Measurements from ENCODE around the gene CAMK1D.

CAMK1D gene

GRCh38 chr10:12405342-12406320 lies 56.3 kb downstream of the CAMK1D start:
- DNase-seq: no peak

GRCh38 chr10:12406764-12407400 lies 57.5 kb downstream of the CAMK1D start:
- no peak for DNase-seq

- no peak for DNase-seq
Observed at GRCh38 chr10:12408472-12408871, 59.1 kb downstream of the CAMK1D start.

DNA sequence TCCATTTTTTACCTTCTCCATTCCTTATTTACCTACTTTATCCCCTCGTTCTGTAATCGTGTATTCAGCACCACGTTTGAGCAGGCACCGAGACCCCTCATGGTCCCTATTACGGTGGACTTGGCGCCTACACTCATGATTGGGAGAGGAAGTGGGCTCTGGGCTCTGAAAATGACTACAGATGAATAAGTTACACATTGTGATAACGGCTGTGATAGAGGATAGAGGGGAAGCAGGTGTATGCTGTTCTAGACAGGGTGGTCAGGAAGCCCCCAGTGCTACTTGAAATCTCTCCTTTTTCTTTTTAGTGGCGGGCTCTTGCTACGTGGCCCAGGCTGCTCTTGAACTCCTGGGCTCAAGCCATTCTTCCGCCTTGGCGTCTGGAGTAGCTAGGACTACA lies 59.8 kb downstream of the CAMK1D start:
- no peak for DNase-seq

DNA sequence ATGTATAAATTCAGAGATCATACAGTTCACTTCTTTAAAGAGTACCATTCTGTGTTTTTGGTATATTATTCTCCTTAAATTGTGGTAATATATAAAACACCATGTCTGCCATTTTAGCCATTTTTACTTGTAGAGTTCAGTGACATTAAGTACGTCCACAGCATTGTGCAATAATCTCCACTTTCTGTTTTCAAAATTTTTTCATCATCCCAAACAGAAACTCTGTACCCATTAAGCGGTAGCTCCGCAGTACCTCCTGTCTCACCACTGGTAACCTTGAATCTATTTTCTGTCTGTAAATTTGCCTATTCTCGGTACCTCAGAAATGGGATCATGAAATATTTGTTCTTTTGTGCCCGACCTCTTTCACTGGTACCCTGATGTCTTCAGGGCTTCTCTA lies 60.3 kb downstream of the CAMK1D start:
- DNase-seq: no peak

- DNase-seq: no peak
Observed at GRCh38 chr10:12412666-12413368, 63.5 kb downstream of the CAMK1D start.

- DNase-seq: no peak
Observed at GRCh38 chr10:12413369-12413711, 64.0 kb downstream of the CAMK1D start.

GRCh38 chr10:12414278-12414989 lies 65.1 kb downstream of the CAMK1D start:
- DNase-seq: no peak

DNA sequence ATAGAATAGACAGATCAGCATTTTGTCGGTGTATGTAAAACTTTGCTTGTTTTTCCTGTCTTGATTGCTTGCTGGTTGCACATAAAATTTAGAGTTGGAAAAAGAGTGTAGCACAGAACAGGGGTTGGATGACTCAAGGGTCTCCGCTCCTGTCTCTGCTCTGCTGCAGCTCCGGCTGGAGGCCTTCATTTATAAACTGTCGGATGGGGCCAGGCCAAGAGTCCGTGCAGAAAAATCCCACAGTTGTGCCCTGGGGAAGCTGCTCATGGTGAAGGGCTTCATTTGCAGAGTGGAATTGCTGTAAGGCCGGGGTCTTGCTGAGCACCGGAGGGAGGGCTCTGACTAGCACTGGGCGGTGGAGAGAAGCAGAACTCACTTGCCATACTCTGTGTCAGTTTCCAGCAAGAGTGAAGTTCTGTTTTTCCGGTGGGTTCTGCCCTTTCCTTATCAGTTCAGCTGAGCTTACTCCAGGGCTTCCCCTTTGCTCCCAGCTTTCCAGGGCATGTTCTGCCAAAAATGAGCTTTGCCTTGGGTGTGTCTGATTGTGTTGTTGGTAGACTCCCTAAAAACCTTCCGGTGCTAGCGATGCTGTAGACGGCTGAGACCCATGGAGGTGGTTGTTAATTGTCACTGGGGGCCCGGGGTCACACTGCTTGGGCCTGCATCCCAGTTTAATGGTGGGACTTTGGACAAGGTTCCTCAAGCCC lies 67.2 kb downstream of the CAMK1D start:
- DNase-seq: no peak

DNA sequence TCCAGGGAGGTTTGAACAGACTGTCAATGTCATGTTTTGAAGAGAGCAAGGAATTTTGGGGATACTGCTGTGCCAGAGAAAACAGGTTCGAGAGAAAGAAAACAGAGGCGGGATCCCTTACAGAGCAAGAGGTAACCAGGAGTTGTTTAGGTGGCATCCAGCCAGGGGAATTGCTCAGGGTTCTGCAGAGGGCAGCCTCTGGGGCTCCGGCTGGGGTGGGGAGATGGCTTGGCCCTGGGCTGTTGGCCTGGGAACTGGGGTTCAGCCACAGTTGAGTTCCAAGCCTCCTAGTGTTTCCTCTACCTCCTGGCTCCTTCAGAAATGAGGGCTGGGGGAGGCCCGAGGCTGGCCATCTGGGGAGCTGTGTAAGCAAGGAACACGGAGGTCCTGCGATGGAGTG lies 68.0 kb downstream of the CAMK1D start:
- no peak for DNase-seq

DNA sequence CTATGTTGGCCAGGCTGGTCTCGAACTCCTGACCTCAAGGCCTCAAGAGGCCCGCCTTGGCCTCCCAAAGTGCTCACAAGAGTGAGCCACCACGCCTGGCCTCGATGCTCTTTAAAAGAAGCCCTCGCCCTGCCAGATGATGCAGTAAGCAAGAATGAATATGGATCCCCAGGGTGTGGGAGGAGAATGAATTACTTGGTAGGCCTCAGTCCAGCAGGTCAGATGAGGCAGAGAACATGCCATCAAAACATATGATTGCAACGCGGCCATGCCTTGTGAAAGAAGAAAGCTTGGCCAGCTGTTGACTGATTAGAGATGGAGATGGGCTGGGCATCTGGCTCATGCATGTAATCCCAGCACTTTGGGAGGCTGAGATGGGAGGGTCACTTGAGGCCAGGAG lies 68.7 kb downstream of the CAMK1D start:
- DNase-seq: no peak

GRCh38 chr10:12418725-12419261 lies 69.4 kb downstream of the CAMK1D start:
- no peak for DNase-seq

GRCh38 chr10:12419262-12419847 lies 70.0 kb downstream of the CAMK1D start:
- DNase-seq: peak; percentile 61

- DNase-seq: no peak
Observed at GRCh38 chr10:12420530-12421120, 71.3 kb downstream of the CAMK1D start.

- DNase-seq: no peak
Observed at GRCh38 chr10:12422189-12422588, 72.8 kb downstream of the CAMK1D start.

DNA sequence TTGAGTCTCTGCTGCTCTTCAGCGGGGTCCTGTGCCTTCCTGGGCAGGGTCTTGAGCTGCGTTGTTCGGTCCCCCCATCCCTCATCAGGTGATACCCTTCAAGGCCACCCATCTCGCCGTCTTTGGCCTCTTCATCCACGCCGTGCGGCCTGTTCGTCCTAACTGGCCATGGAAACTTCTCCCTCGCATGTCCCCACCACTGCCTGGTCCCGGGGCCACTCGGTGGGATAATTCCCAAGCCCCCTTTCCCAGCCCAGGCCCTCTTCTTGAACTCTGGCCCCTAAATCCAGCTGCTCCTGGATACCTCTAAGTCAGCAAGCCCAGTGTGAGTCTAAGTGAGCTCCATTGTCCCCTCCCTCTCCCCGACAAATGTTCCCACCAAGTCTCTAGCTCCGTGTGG lies 74.5 kb downstream of the CAMK1D start:
- no peak for DNase-seq

- DNase-seq: no peak
Observed at GRCh38 chr10:12427276-12427675, 77.9 kb downstream of the CAMK1D start.

DNA sequence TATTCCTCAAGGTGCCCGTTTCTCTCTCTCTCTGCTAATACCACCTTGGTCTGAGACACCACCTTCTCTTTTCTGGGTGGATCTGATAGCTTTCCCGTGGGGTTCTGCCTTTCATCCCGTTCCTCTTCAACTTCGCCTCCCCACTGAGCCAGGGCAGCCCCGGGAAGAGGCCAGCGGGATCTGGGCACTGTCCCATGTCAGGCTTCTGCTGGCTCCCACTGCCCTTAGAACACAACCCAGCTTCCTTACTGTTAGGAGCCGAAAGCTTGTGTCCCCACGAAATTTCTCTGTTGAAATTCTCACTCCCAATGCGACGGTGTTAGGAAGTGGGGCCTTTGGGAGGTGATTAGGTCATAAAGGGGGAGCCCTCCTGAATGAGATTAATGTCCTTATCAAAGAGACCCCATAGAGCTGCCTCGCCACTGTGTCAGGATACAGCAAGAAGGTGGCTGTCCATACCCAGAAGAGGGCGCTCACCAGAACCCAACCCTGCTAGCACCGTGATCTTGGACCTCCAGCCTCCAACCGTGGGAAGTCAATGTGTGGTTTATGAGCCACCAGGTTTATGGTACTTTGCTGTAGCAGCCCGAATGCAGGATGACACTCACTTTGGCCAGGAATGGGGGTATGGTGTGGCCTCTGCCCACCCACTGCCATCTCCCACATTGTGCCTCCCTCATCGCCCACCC lies 79.2 kb downstream of the CAMK1D start:
- no peak for DNase-seq

DNA sequence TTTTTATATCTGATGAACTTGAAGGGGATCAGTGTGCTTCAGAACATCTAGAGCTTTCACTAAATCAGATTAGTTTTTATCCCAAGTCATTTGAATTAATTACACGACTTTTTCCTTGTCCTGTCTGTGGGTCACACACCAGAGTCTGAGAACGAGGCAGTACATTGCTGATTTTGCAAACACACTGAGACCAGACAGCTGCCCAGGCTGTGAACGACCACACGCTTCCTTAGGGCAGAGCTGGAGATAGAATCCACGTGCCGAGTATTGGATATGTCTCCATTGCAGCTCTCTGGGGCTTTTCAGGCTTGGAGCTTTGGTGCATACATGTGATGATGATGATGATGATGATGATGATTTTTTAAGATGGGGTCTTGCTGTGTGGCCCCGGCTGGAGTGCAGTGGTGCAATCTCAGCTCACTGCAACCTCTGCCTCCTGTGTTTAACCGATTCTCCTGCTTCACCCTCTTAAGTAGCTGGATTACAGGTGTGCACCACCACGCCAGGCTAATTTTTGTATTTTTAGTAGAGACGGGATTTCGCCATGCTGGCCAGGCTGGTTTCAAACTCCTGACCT lies 81.1 kb downstream of the CAMK1D start:
- DNase-seq: no peak

Data from right forelimb (tissue), 1 donor.